SH-SY5Y (cell line): ENCODE measurements around the gene KIF17.

Source experiments
- GATA2 ChIP-seq: IDR thresholded peaks from 2 replicates; pipeline ENCODE4 v1.6.1; 2011; ENCODE audit warnings: mild to moderate bottlenecking, low read depth, low read length
- GATA3 ChIP-seq: IDR thresholded peaks from 2 replicates; pipeline ENCODE4 v1.6.1; 2011; ENCODE audit warnings: low read depth, mild to moderate bottlenecking, low read length, moderate library complexity

The KIF17 gene

GRCh38 chr1:20621012-20621411 lies 96.8 kb downstream of the KIF17 start:
- TF ChIP-seq GATA3 (no peak), GATA2 (no peak)

GRCh38 chr1:20619999-20620398 lies 97.8 kb downstream of the KIF17 start:
- TF ChIP-seq GATA2, result no peak
- no peak for TF ChIP-seq GATA3

- TF ChIP-seq GATA3, result no peak
- no peak for TF ChIP-seq GATA2
These were observed 99.3 kb downstream of the KIF17 start for GRCh38 chr1:20618550-20618949.

- TF ChIP-seq GATA2 (no peak), GATA3 (no peak)
These were observed 100.8 kb downstream of the KIF17 start for GRCh38 chr1:20616847-20617487.

GRCh38 chr1:20615946-20616846 lies 101.6 kb downstream of the KIF17 start:
- TF ChIP-seq GATA2, result no peak
- TF ChIP-seq GATA3, result no peak

GRCh38 chr1:20614131-20614579 lies 103.7 kb downstream of the KIF17 start:
- TF ChIP-seq GATA3 (no peak), GATA2 (no peak)
